ENCODE results near the gene TLE6.
"Not testable (repeated sequence)": the region's sequence is repeated elsewhere in the genome, so short reads cannot be mapped to it uniquely, and the experiment has no call there.

Gene TLE6

DNA sequence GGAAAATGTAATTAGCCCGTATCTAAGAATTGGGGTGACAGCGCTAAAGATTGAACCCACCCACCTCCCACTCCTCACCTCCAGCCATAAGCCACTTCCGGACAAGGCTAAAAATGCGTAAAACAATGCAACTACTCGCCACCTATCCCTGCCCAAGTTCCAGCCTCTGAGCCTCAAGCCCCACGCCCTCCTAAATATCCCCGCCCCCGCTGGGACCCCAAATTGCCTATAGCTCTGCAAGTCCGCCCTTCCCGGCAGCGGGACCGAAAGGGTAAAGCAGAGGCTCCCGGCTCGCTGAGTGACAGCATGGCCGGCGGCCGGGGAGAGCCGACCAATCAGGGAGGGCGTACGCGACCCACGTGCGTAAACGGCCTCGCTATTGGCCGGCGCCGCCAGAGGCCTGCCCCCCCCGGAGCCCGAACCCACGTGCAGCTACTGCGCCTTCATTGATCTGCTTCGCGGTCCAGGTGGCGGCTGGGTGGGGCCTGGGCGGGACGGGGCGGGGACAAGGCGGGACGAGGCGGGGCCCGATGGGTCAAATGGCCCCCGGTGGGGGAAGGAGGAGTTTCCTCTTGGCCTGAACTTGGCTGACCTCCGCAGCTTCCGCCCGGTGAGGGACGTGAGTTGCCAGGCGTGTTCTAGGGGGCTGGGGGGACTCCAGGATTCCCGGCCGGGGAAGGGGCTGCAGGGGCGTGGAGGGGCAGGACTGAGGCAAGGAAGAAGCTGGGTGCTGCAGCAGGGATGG, at the start of gene TLE6:
Gene TLE6, plus strand, starts transcription at position 564 of the 745 bp plus-strand sequence. CDS start 670 bp downstream, outside the sequence.
- DNase-seq (ENCODE audit: low spot score): peak; percentile 100

DNA sequence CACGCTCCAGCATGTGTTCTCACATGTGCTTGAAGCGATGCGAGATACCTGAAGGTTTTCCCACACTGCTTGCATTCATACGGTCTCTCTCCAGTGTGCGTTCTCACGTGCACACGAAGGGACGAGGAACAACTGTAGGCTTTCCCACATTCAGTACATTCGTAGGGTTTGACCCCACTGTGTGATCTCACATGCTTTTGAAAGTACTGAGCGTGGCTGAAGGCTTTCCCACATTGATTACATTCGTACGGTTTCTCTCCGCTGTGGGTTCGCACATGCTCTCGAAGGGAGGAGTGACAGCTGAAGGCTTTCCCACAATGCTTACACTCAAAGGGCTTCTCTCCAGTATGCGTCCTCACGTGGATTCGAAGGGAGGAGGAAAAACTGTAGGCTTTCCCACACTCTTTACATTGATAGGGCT, 43.9 kb upstream of the TLE6 start:
- DNase-seq (ENCODE audit: low spot score): no peak

DNA sequence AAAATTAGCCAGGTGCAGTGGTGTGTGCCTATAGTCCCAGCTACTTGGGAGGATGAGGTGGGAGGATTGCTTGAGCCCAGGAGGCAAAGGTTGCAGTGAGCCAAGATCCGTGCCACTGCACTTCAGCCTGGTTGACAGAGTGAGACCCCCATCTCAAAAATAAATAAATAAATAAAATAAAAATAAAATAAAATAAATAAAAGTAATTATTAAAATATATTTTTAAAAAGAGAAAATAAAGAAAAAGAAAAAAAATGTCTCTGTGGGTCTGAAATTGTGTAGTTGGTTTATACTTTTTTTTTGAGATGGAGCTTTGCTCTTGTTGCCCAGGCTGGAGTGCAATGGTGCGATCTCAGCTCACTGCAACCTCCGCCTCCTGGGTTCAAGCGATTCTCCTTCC, 41.5 kb upstream of the TLE6 start:
- not testable (repeated sequence) for DNase-seq (ENCODE audit: low spot score)

DNA sequence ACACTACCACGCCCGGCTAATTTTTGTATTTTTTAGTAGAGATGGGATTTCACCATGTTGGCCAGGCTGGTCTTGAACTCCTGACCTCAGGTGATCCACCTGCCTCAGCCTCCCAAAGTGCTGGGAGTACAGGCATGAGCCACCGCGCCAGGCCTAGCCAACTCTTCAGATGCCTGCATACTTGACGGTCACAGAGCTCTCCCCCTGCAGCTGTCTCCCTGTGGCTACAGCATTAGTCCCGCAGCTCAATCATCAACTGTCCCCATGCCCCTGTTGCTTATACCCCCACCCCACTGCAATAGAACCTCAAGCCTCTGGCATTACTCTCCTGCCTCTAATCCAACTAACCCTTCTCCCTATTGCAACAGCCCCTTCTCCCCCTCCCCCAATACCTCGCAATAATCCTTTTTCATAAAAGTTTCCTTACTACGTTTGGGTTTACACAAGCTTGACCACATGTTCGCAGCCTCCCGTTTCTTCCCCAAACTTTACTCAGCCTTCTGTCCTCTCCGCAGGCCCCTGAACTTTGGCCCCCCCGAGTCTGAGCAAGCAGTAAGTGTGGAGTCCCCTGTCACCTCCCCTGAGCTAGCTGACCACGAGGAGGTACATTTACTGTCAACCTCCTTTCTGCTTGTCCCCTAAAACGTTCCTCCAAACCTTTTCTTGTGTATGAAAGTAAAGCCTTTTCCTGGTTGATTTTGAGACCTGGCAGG, 34.3 kb upstream of the TLE6 start:
- no peak for DNase-seq (ENCODE audit: low spot score)

DNA sequence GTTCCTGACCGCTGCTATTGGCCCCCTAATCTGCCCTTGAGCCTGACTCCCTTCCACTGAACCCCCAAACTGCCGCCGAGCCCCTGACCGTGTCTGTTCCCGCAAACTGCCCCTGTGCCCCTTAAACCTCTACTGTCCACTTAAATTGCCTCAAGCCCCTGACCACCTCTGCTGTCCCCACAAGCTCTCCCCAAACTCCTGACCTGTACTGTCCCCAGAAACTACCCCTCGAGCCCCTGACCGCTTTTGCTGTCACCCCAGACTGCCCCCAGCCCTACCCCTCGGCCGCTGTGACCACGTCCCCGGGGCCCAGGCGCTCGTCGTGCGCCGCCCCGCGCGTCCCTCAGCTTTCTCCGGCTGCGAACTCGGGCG, 33.0 kb upstream of the TLE6 start:
- DNase-seq (ENCODE audit: low spot score): no peak

DNA sequence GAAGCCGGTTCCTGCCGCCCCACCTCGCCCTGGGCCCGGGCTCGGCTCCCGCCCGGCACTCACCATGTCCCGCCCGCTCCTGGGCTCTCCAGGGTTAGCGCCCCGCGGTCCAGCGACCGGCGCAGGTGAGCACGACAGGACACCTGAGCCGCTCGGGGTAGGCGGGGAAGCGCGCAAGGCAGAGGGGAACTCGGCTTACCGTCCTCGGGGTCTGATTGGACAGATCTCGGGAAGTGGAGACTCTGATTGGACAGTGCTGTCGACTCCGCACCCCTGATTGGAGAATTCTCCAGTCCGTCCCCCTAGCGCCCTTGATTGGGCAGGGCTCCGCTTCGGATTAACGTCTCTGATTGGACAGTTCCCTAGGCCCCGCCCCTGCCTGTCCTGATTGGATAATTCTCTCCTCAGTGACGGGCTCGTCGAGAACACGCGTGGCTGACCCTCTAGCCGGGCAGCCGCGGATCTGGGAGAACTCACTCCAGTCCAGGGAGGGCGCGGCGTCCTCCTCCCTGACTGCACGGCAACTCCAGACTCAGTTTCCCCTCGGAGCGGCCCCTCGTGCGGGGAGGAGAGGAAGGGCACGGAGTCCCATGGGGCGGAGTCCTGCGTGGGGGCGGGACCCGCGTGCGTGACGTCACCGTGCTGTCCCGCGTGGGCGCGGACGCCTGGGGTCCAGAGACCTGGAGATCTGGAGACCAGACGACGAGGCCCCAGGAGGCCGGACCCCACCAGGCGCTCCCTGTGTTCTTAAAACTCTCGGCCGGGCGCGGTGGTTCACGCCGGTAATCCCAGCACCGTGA, 32.4 kb upstream of the TLE6 start, which contains the start of gene ZNF77:
Gene ZNF77, minus strand, starts transcription at position 197 of the 800 bp plus-strand sequence. Its CDS starts 131 bp downstream, at position 66.
- DNase-seq (ENCODE audit: low spot score): peak; percentile 100

DNA sequence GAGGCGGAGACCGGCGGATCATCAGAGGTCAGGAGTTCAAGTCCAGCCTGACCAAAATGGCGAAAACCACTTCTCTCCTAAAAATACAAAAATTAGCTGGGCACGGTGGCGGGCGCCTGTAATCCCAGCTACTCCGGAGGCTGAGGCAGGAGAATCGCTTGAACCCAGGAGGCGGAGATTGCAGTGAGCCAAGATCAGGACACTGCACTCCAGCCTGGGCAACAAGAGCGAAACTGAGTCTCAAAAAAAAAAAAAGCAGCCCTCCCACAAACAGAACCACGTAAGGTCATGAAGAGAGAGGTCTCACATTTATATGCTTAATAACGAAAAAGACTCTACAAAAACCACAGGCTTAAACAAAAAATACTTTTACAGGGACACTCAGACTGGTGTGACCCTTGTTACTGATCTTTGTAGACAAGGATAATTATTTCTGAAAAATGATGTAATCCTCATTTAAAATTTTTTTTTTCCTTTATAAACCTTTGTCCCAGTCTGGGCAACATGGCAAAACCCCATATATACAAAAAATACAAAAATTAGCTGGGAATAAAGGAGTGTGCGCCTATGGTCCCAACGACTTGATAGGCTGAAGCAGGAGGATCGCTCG, 31.7 kb upstream of the TLE6 start:
- no peak for DNase-seq (ENCODE audit: low spot score)

DNA sequence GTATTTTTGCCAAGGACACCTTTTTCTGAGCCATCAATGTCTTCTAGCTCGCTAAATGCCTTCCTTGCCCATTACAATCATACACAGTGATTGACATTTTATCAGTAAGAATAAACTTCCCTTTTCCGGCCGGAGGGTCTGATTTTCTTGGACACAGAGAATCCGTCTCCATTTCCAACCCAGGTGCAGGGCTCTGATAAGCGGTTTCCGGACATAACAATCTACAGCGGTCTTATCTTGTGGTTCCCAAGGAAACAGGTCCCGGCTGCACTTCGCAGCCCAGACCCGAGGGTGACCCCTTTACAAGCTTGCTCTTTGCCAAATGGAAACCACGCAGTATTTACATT, 27.5 kb upstream of the TLE6 start:
- no peak for DNase-seq (ENCODE audit: low spot score)

DNA sequence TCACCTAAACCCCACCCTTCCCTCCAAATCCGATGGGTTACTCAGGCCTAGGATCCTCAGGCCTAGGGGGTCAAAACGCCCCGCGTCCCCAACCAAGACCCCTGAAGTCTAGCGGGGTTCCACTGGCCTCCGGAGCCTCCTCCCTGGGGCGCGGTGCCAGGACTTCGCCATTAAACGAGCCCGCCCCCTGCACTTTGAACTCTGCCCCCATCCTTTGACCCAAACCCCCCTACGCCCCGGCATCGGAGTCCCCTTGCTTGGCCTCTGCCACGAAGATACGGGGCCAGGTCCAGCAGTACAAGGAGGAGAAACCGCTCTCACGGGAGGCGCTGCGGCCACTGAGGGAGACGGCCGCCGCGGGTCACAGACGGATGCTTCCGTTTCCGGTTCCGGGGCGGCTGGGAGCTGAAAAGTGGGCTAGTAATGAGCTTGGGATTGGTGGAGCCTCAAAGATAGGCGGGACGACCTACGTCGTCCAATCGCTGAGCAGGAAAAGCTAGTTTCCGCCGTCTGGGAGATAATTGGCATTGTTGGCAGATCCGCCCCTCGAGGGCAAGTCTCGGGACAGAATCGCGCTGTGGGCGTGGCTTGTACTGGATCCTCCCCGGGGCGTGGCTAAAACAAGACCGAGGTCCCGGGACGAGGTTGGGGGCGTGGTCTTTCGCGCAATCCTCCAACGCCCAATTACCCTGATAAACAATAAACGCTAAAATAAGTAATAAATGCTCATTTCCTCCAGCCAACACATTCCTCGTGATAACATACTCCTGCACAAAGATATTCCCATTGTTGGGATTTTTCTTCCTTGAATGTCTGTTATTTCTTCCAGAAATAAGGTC, 26.9 kb upstream of the TLE6 start:
- DNase-seq (ENCODE audit: low spot score): peak; percentile 98

DNA sequence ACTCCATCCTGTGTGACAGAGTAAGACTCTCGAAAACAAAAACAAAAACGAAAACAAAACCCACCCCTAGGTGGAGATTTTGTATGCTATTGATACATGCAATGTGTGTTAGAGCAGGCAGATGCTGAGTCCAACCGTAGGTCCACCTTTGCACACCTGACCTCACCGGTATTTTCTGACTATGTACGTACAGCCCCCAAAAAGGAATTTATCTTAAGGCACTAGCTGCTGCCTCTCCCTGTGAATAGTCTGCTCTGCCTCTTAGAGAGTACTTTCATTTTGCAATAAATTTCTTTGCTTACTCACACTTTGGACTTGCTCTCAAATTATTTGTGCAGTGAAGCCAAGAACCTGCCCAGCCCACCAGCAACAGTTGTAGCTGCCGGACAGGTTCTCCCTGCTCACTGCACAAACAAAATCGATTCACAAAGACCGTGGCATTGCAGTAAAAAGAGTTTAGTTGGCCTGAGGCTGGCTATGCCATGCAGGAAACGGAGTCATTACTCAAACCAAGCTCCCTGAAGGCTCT, 24.3 kb upstream of the TLE6 start:
- peak; percentile 27 for DNase-seq (ENCODE audit: low spot score)

DNA sequence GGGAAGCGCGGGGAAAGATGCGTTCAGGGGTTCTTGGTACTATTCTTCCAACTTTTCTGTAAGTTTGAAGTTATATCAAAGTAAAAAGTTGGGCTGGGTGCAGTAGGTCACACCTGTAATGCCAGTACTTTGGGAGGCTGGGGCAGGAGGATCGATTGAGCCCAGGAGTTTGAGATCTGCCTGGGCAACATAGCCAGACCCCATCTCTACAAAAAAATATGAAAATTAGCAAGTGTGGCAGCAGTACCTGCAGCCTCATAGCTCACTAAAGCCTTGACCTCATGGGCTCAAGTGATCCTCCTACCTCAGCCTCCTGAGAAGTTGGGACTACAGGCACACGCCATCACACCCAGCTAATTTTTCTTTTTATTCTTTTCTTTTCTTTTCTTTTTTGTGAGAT, 20.2 kb upstream of the TLE6 start:
- DNase-seq (ENCODE audit: low spot score): no peak

DNA sequence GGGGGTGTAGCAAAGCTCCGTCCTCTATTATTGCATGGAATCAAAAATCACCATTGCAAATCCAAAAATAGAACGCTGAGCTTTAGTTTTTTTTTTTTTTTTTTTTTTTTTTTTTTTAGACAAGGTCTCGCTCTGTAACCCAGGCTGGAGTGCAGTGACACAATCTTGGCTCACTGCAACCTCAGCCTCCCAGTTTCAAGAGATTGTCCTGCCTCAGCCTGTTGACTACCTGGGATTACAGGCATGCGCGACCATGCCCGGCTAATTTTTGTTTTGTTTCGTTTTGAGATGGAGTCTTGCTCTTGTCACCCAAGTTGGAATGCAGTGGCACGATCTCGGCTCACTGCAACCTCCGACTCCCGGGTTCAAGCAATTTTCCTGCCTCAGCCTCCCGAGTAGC, 17.2 kb upstream of the TLE6 start:
- no peak for DNase-seq (ENCODE audit: low spot score)

DNA sequence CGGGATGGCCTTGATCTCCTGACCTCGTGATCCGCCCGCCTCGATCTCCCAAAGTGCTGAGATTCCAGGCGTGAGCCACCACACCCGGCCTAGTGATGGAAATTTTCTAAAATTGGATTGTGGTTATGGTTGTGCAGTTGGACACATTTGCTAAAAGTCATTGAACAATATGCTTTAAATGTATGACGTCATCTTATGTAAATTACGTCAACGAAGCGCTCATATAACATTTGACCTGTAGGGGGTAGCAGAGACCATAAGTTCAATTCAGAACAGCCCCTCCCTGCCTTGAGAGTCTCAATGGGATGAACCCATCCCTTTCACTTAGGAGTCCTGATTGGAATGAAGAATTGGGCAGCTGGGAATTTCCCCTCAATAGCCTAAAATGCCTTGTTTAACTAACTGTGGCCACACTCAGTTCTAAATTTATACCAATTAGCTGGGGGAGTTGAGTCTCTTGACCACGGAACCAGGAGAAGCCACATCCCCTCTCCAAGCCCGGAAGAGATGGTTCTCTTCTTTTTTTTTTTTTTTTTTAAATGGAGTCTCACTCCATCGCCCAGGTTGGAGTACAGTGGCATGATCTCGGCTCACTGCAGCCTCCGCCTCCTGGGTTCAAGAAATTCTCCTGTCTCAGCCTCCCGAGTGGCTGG, 15.2 kb upstream of the TLE6 start:
- DNase-seq (ENCODE audit: low spot score): peak; percentile 80

DNA sequence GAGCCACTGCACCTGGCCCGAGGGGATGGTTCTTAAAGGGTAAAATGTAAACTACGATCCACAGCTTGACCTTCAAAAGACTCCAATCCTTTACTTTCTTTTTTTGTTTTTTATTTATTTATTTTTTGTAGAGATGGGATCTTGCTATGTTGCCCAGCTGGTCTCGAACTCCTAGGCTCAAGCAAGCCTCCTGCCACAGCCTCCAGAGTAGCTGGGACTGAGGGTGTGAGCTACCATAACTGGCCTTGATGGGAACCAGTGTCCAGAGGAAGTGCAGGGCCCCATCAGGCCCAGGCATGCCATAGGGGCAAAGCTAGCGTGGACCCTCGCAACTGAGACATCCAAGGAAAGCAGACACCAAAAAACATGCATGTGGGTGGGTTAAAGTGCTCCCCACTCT, 14.2 kb upstream of the TLE6 start:
- DNase-seq (ENCODE audit: low spot score): no peak

DNA sequence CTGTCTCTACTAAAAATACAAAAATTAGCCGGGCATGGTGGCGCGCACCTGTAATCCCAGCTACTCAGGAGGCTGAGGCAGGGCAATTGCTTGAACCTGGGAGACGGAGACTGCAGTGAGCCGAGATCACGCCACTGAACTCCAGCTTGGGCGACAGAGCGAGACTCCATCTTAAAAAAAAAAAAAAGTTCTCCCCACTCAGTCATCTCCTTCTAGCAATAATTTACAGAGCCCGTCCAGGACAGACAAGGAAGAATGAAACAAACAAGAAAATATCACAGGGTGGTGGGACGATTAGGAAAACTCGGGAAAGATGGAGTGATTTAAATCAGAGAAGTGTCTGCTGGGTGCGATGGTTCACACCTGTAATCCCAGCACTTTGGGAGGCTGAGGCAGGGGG, 13.7 kb upstream of the TLE6 start:
- not testable (repeated sequence) for DNase-seq (ENCODE audit: low spot score)

DNA sequence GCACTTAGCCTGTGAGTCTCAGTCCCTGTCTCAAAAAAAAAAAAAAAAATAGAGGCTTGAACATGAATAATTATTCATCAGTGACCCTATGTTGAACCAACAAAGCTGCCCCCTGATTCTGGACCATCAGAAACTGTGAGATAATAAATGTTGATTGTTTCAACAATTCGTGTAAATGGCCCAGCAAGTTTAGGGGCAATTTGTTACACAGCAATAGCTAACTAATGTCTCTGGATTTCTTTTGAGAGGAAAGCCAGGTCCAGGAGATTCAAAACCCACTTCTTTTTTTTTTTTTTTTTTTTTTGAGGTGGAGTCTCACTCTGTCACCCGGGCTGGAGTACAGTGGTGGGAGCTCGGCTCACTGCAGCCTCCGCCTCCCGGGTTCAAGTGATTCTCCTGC, 12.5 kb upstream of the TLE6 start:
- DNase-seq (ENCODE audit: low spot score): no peak

DNA sequence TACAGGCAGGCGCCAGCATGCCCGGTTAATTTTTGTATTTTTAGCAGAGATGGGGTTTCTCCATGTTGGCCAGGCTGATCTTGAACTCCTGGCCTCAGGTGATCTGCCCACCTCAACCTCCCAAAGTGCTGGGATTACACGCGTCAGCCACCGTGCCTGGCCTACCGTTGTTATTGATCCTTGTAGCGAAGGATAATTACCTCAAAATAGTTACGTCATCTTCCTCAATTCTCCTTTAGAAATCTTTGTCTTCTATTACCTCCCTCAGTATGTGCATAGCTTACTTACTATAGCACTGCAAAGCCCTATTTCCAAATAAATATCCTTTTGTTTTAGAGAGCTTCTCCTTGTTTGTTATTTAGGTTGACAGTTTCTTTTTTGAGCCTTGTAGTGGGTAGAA, 9.4 kb upstream of the TLE6 start:
- no peak for DNase-seq (ENCODE audit: low spot score)

DNA sequence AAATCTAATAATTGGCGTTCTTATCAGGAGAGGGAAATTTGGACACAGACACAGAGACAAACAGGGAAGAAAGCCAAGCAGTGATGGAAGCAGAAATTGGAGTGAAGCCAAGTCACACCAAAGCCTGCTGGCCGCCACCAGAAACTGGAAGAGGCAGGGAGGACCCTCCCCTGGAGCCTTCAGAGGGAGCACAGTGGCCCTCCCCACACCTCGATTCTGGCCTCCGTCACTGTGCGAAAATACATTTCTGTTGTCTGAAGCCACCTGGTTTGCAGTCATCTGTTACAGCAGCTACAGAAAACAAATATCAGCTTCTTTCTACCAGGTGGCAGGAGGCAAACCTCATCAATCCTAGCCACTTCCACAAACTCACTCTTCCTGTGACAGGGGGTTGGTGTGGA, 8.3 kb upstream of the TLE6 start:
- no peak for DNase-seq (ENCODE audit: low spot score)

DNA sequence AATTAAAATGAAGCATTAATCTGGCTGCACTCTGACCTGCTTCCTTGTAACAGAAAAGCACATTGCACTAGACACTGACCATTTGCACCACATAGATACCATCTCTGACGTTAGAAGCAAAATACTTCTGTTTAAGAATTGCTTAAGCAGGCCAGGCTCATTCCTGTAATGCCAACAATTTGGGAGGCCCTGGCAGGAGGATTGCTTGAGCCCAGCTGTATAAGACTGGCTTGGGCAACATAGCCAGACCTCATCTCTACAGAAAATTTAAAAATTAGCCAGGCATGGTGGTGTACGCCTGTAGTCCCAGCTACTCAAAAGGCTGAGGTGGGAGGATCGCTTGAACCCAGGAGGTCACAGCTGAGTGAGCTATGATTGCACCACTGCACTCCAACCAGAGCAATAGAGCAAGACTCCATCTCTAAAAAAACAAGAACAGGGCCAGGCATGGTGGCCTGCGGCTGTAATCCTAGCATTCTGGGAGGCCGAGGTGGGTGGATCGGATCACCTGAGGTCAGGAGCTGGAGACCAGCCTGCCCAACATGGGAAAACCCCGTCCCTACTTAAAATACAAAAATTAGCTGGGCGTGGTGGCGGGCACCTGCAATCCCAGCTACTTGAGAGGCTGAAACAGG, 7.0 kb upstream of the TLE6 start:
- DNase-seq (ENCODE audit: low spot score): no peak

DNA sequence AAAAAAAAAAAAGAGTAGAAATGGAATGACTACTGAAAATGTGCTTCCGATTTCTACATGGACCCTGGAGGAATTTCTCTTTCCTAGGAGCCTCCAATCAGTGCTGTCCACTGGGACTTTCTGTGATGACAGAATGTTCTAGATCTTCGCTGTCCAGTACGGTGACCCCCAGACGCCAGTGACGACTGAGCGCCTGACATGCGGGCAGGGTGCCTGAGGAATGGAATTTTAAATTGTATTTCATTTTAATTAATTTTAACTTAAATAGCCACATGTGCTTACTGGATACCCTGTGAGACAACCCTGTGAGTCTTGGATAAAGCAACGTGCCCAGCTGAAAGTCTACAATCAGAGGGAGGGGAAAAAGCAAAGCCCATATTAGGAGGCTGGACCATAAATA, 4.1 kb upstream of the TLE6 start:
- no peak for DNase-seq (ENCODE audit: low spot score)

Data from GM03348 (cell line).